OCI-LY1 (cell line): ENCODE results near the gene SCNN1G.
A peak's percentile ranks its signal among the peaks of the same experiment; 100 is the strongest.

Experiments
- H2AFZ ChIP-seq: fragments of 200-600 bp; sonication (generic), shearing (Covaris generic); 2 replicates; pipeline ENCODE4 v1.6.0; 2014; ENCODE audit warnings: antibody characterized with exemption, mild to moderate bottlenecking, low read length
- H3F3A ChIP-seq: fragments of 200-600 bp; sonication (generic), shearing (Covaris generic); 2 replicates; pipeline ENCODE4 v1.6.0; 2014; ENCODE audit warnings: mild to moderate bottlenecking, antibody characterized with exemption, low read length, moderate library complexity; ENCODE audit not compliant: insufficient read depth
- H3K27ac ChIP-seq: fragments of 200-600 bp; sonication (generic); 2 replicates; pipeline ENCODE4 v1.5.1; 2014; ENCODE audit warnings: low read length, mixed run types, mild to moderate bottlenecking, low read depth; ENCODE audit not compliant: poor library complexity, severe bottlenecking
- H3K27me3 ChIP-seq: fragments of 200-600 bp; sonication (generic); 2 replicates; pipeline ENCODE4 v1.6.0; 2014; ENCODE audit warnings: antibody characterized with exemption, mild to moderate bottlenecking, low read length, moderate library complexity; ENCODE audit not compliant: insufficient read depth
- H3K36me3 ChIP-seq: fragments of 200-600 bp; sonication (generic); 2 replicates; pipeline ENCODE4 v1.6.1; 2014; ENCODE audit warnings: mild to moderate bottlenecking, antibody characterized with exemption, low read length, moderate library complexity, mixed read lengths; ENCODE audit not compliant: insufficient read depth
- H3K4me1 ChIP-seq: fragments of 200-600 bp; sonication (generic); 2 replicates; pipeline ENCODE4 v1.5.1; 2014; ENCODE audit warnings: mild to moderate bottlenecking, low read length, moderate library complexity; ENCODE audit not compliant: insufficient read depth, severe bottlenecking
- H3K4me2 ChIP-seq: fragments of 200-600 bp; sonication (generic), shearing (Covaris generic); 2 replicates; pipeline ENCODE4 v1.6.1; 2014; ENCODE audit warnings: low read length
- H3K4me3 ChIP-seq: fragments of 200-600 bp; sonication (generic); 2 replicates; pipeline ENCODE4 v1.5.1; 2014; ENCODE audit warnings: low read length, low read depth, mild to moderate bottlenecking, mixed read lengths; ENCODE audit not compliant: poor library complexity, severe bottlenecking
- H3K79me2 ChIP-seq: fragments of 200-600 bp; shearing (Covaris generic); 2 replicates; pipeline ENCODE4 v1.6.1; 2016; ENCODE audit warnings: mixed run types, low read length, mixed read lengths; ENCODE audit not compliant: insufficient read depth
- H3K9ac ChIP-seq: fragments of 200-600 bp; sonication (generic), shearing (Covaris generic); 2 replicates; pipeline ENCODE4 v1.6.1; 2014; ENCODE audit warnings: mild to moderate bottlenecking, low read length, mixed read lengths
- H3K9me2 ChIP-seq: fragments of 200-600 bp; sonication (generic), shearing (Covaris generic); 2 replicates; pipeline ENCODE4 v1.6.1; 2014; ENCODE audit warnings: low read depth, mild to moderate bottlenecking, low read length, mixed read lengths
- H3K9me3 ChIP-seq: fragments of 200-600 bp; shearing (Covaris generic); 2 replicates; pipeline ENCODE4 v1.6.1; 2014; ENCODE audit warnings: low read length, mixed read lengths
- H4K20me1 ChIP-seq: fragments of 200-600 bp; sonication (generic), shearing (Covaris generic); 2 replicates; pipeline ENCODE4 v1.6.0; 2016; ENCODE audit warnings: mild to moderate bottlenecking, low read length; ENCODE audit not compliant: insufficient read depth
- EZH2 ChIP-seq: fragments of 200-600 bp; sonication (generic), shearing (Covaris generic); IDR thresholded peaks from 2 replicates; pipeline ENCODE4 v1.8.0; 2017; ENCODE audit warnings: borderline replicate concordance, mixed run types, mild to moderate bottlenecking, antibody characterized with exemption, low read length, moderate library complexity, mixed read lengths
- TF ChIP-seq, protein P1 (sequence below): fragments of 200-600 bp; sonication (generic), shearing (Covaris generic); IDR thresholded peaks from 2 replicates; pipeline ENCODE4 v1.5.1; 2017; ENCODE audit warnings: mild to moderate bottlenecking, antibody characterized with exemption, low read length, moderate library complexity, mixed read lengths

SCNN1G gene

DNA sequence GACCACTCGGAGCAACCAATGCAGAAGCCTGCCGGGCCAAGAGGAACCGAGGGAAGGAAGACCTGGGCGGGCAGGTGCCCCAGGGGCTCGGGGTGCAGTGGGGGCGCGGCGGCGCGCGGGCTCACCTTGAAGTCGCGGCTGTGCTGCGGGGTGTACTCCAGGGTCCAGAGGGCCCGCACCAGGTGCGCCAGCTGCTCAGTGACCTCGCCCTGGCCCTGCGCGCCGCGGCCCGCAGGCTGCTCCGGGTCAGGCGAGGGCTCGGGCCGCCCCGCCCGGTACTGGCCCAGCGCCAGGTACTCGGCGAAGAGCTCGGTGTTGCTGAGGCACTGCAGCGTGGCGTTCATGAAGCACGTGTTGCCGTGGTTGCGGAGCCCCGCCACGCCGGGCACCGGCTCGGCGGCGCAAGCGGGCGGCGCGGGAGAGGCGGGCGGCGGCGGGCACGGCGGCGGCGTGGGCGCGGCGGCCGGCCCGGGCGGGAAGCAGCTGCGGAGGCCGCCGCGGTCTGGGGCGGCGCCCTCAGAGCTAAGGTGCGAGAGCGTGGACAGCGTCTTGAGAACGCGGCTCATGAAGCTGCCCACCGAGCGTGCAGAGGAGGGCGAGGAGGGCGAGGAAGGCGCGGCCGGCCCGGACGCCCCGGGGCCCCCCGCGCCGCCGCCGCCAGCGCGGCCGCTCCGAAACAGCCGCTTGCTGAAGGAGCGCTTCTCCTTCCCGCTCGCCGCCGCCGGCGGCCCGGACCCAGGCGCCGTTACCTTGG is 33.9 kb upstream of the SCNN1G start:
- no peaks in the 10 kb centered on the region for H3K27me3 ChIP-seq
- H3K4me1 ChIP-seq: peaks cover 17% of the 10 kb centered on the region
- H3K79me2 ChIP-seq: peaks cover 6% of the 10 kb centered on the region; the same call in 1 of the 2 replicates
- peak overlapping the region; percentile 84 for H3K4me2 ChIP-seq
- H3K9me3 ChIP-seq: no peaks in the 10 kb centered on the region
- no peaks in the 10 kb centered on the region for H3K36me3 ChIP-seq
- no peaks in the 10 kb centered on the region for H3F3A ChIP-seq
- no peaks in the 10 kb centered on the region for H3K9me2 ChIP-seq
- peak overlapping the region; percentile 62 for H3K9ac ChIP-seq
- H4K20me1 ChIP-seq: no peaks in the 10 kb centered on the region
- no peak for TF ChIP-seq EZH2
- TF ChIP-seq, protein P1, sequence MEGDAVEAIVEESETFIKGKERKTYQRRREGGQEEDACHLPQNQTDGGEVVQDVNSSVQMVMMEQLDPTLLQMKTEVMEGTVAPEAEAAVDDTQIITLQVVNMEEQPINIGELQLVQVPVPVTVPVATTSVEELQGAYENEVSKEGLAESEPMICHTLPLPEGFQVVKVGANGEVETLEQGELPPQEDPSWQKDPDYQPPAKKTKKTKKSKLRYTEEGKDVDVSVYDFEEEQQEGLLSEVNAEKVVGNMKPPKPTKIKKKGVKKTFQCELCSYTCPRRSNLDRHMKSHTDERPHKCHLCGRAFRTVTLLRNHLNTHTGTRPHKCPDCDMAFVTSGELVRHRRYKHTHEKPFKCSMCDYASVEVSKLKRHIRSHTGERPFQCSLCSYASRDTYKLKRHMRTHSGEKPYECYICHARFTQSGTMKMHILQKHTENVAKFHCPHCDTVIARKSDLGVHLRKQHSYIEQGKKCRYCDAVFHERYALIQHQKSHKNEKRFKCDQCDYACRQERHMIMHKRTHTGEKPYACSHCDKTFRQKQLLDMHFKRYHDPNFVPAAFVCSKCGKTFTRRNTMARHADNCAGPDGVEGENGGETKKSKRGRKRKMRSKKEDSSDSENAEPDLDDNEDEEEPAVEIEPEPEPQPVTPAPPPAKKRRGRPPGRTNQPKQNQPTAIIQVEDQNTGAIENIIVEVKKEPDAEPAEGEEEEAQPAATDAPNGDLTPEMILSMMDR: no peak
- H2AFZ ChIP-seq: no peak overlapping the region
- H3K27ac ChIP-seq: no peak overlapping the region
- peak overlapping the region; percentile 64 for H3K4me3 ChIP-seq

DNA sequence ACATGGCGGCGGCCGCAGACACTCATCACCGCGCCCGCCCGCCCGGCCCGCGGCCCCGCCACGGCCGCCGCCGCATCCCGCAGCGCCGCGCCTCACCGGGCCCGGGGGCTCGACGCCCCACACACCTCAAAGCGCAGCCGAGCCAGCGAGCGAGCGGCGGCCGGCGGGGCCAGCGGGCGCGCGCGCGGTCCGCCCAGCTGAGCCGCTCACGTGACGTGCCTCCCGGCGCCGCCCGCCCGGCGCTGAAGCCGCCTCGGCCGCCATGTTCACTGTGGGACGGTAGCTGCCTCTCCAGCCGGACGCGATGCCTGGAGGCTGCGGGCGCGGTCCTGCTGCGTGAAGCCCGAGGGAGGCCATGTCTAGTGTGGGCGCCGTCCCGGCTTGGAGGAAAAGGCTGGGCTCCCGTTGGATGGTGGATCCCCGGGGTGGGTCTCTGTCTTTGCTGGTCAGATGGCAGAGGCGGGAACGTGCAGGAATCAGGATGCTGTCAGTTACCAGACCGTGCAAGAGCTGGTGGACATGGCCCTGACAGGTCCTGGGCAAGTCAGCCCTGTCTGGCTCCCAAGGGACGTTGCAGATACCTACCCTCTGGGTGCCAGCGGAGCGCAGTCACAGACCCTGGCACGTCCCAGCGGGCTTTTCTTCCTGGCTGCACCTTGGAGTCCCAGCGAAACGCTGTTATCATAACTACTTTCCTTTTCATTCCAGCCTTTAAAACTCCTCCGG is 33.1 kb upstream of the SCNN1G start, which contains the start of gene USP31:
USP31 (minus strand) TSS at position 186 of the 726 bp plus-strand sequence; CDS start at position 4, 182 bp downstream.
- Histone ChIP-seq H3F3A (no peaks in the 10 kb centered on the region), H3K9me2 (no peaks in the 10 kb centered on the region), H3K79me2 (peaks cover 6% of the 10 kb centered on the region; the same call in 1 of the 2 replicates), H3K9ac (peak within 1 kb of the TSS; percentile 64), H3K4me2 (peak within 1 kb of the TSS; percentile 84), H3K36me3 (no peaks in the 10 kb centered on the region), H3K4me3 (peak within 1 kb of the TSS; percentile 68), H3K4me1 (peaks cover 17% of the 10 kb centered on the region), H4K20me1 (no peaks in the 10 kb centered on the region), H3K27ac (no peak within 1 kb of the TSS), H3K9me3 (no peaks in the 10 kb centered on the region), H3K27me3 (no peaks in the 10 kb centered on the region), H2AFZ (no peak within 1 kb of the TSS)
- TF ChIP-seq EZH2: no peak
- TF ChIP-seq, protein P1: no peak

DNA sequence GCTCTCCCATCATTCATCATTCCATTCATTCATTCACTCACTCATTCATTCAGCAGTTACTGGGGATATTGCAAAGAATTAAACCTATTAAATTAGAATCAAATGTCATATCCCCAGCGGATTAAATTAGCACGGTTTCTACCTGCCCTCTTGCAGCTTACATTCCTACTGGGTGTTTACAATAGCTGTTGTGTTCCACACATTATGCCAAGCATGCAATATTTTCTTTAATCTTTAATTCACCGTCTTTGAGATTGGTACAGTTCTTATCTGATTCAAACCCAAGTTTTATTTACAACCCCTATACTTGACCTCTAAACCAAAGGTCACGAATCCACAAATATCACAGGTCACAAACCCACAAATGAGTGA is 32.6 kb upstream of the SCNN1G start:
- H3K4me1 ChIP-seq: peaks cover 17% of the 10 kb centered on the region
- H3K79me2 ChIP-seq: peaks cover 6% of the 10 kb centered on the region; the same call in 1 of the 2 replicates
- H3K9me3 ChIP-seq: no peaks in the 10 kb centered on the region
- H3K9ac ChIP-seq: peak overlapping the region; percentile 64
- TF ChIP-seq EZH2: no peak
- TF ChIP-seq, protein P1: no peak
- H3K27ac ChIP-seq: no peak overlapping the region
- no peaks in the 10 kb centered on the region for H4K20me1 ChIP-seq
- no peaks in the 10 kb centered on the region for H3K27me3 ChIP-seq
- no peaks in the 10 kb centered on the region for H3K36me3 ChIP-seq
- peak overlapping the region; percentile 82 for H3K4me2 ChIP-seq
- H2AFZ ChIP-seq: no peak overlapping the region
- H3K4me3 ChIP-seq: peak overlapping the region; percentile 68
- H3K9me2 ChIP-seq: no peaks in the 10 kb centered on the region
- H3F3A ChIP-seq: no peaks in the 10 kb centered on the region
